GM19043 (cell line): Measurements from ENCODE around the gene GRIN2A.

Experiments
- ATAC-seq: cut with Tn5 transposase; IDR thresholded peaks from one replicate; pipeline ENCODE4 v1.9.1; 2021; ENCODE audit warnings: low read depth; ENCODE audit not compliant: unreplicated experiment

Gene GRIN2A

GRCh38 chr16:9977333-9977897 is 204.8 kb downstream of the GRIN2A start:
- no peak for ATAC-seq

GRCh38 chr16:9976601-9977000 is 205.6 kb downstream of the GRIN2A start:
- no peak for ATAC-seq

GRCh38 chr16:9971907-9972306 is 210.3 kb downstream of the GRIN2A start:
- no peak for ATAC-seq

- no peak for ATAC-seq
These were observed 211.4 kb downstream of the GRIN2A start for GRCh38 chr16:9970796-9971195.

- no peak for ATAC-seq
These were observed 212.0 kb downstream of the GRIN2A start for GRCh38 chr16:9970244-9970643.

GRCh38 chr16:9969580-9969979 is 212.6 kb downstream of the GRIN2A start:
- ATAC-seq = no peak

GRCh38 chr16:9966569-9967157 is 215.6 kb downstream of the GRIN2A start:
- peak; percentile 87 for ATAC-seq

- ATAC-seq = no peak
These were observed 217.1 kb downstream of the GRIN2A start for GRCh38 chr16:9965079-9965478.

- no peak for ATAC-seq
These were observed 217.8 kb downstream of the GRIN2A start for GRCh38 chr16:9964426-9964825.

- ATAC-seq = no peak
These were observed 224.8 kb downstream of the GRIN2A start for GRCh38 chr16:9957433-9957832.

GRCh38 chr16:9957002-9957401 is 225.2 kb downstream of the GRIN2A start:
- ATAC-seq = no peak

- no peak for ATAC-seq
These were observed 226.6 kb downstream of the GRIN2A start for GRCh38 chr16:9955677-9956076.

GRCh38 chr16:9953908-9954570 is 228.2 kb downstream of the GRIN2A start:
- no peak for ATAC-seq

GRCh38 chr16:9950658-9951057 is 231.6 kb downstream of the GRIN2A start:
- ATAC-seq = no peak

- ATAC-seq = no peak
These were observed 232.8 kb downstream of the GRIN2A start for GRCh38 chr16:9949396-9949795.

GRCh38 chr16:9948933-9949332 is 233.3 kb downstream of the GRIN2A start:
- no peak for ATAC-seq

- no peak for ATAC-seq
These were observed 236.1 kb downstream of the GRIN2A start for GRCh38 chr16:9946022-9946720.

GRCh38 chr16:9943121-9943520 is 239.1 kb downstream of the GRIN2A start:
- ATAC-seq = no peak

GRCh38 chr16:9941245-9941644 is 241.0 kb downstream of the GRIN2A start:
- ATAC-seq = no peak

GRCh38 chr16:9934723-9935508 is 247.3 kb downstream of the GRIN2A start:
- no peak for ATAC-seq
